HepG2 (cell line): ENCODE measurements around the gene TRIM7. TPM values are rescaled to one million over a fixed set of nuclear protein-coding genes. Genes with fewer than 3 reads are reported as not detected.
A peak's percentile ranks its signal among the peaks of the same experiment; 100 is the strongest.

Experiments
- MBD4 ChIP-seq: IDR thresholded peaks from 2 replicates; pipeline ENCODE4 v1.6.1; 2012; ENCODE audit warnings: low read length, inconsistent platforms, borderline replicate concordance
- NCOR1 ChIP-seq: fragments of 200-600 bp; sonication (generic); IDR thresholded peaks from 2 replicates; pipeline ENCODE4 v1.7.0; 2017; ENCODE audit warnings: antibody characterized with exemption, low read length, borderline replicate concordance
- NFKBIZ ChIP-seq: IDR thresholded peaks from 2 replicates; pipeline ENCODE4 v1.6.1; 2018; ENCODE audit warnings: missing genetic modification reagents, missing compliant biosample characterization
- SIX1 ChIP-seq: sonication (generic); formaldehyde crosslinking; IDR thresholded peaks from 2 replicates; pipeline ENCODE4 v1.4.0; 2020; ENCODE audit warnings: missing genetic modification reagents, borderline replicate concordance
- SP4 ChIP-seq: sonication (generic); formaldehyde crosslinking; IDR thresholded peaks from 2 replicates; pipeline ENCODE4 v1.8.1; 2023; ENCODE audit warnings: mild to moderate bottlenecking, missing genetic modification reagents
- ZNF124 ChIP-seq: sonication (generic); formaldehyde crosslinking; IDR thresholded peaks from 2 replicates; pipeline ENCODE4 v1.4.0; 2020; ENCODE audit warnings: missing genetic modification reagents
- ZNF138 ChIP-seq: sonication (generic); formaldehyde crosslinking; IDR thresholded peaks from 2 replicates; pipeline ENCODE4 v1.5.0; 2020; ENCODE audit warnings: mild to moderate bottlenecking, low read depth, missing genetic modification reagents
- ZNF558 ChIP-seq: sonication (generic); formaldehyde crosslinking; IDR thresholded peaks from 2 replicates; pipeline ENCODE4 v1.9.0; 2022; ENCODE audit warnings: mild to moderate bottlenecking, missing genetic modification reagents, borderline replicate concordance
- ZNF629 ChIP-seq: sonication (generic); formaldehyde crosslinking; conservative IDR thresholded peaks from 2 replicates; pipeline ENCODE4 v1.5.0; 2020; ENCODE audit warnings: missing genetic modification reagents
- ZNF781 ChIP-seq: sonication (generic); formaldehyde crosslinking; IDR thresholded peaks from 2 replicates; pipeline ENCODE4 v1.5.1; 2020; ENCODE audit warnings: borderline replicate concordance, mild to moderate bottlenecking, missing genetic modification reagents; ENCODE audit errors: not compliant biosample characterization
- polyA plus RNA-seq, 8 experiments: library from polyadenylated mRNA; depleted of rRNA in 3 of 8; stranded (reverse) in 7 of 8; unstranded in 1 of 8; fragments of >200 nt; fragmentation: Illumina TruSeq in 4 of 8; extraction: Trizol in 4 of 8; gene quantifications; 2 replicates each; pipeline versions ENCODE4 v1.2.1 to v1.2.3, GENCODE V29; 2011 to 2016; ENCODE audit warnings: low read depth in 4 of 8, missing spikeins in 1 of 8, mixed read lengths in 1 of 8; ENCODE audit not compliant: insufficient read depth in 1 of 8
- total RNA-seq, 5 experiments: library from RNA; depleted of rRNA; stranded (reverse); fragments of >200 nt; fragmentation: Illumina TruSeq; extraction: Trizol; gene quantifications; 2 replicates each; pipeline ENCODE4 v1.2.3, GENCODE V29; 2016; ENCODE audit warnings: low read depth in 1 of 5
- TF ChIP-seq, protein P1 (sequence below): sonication (generic); formaldehyde crosslinking; IDR thresholded peaks from 2 replicates; pipeline ENCODE4 v1.4.0; 2020; ENCODE audit warnings: mild to moderate bottlenecking, missing genetic modification reagents
- TF ChIP-seq, protein P2 (sequence below): sonication (generic); formaldehyde crosslinking; IDR thresholded peaks from 2 replicates; pipeline ENCODE4 v1.8.0; 2022; ENCODE audit warnings: missing genetic modification reagents, mild to moderate bottlenecking, moderate library complexity, borderline replicate concordance
- TF ChIP-seq, protein P3 (sequence below): sonication (generic); formaldehyde crosslinking; IDR thresholded peaks from 2 replicates; pipeline ENCODE4 v1.9.0; 2021; ENCODE audit warnings: missing genetic modification reagents, borderline replicate concordance
- TF ChIP-seq, protein P4 (sequence below): sonication (generic); formaldehyde crosslinking; IDR thresholded peaks from 2 replicates; pipeline ENCODE4 v1.4.0; 2020; ENCODE audit warnings: mild to moderate bottlenecking, missing genetic modification reagents, borderline replicate concordance
- TF ChIP-seq, protein P5 (sequence below): sonication (generic); formaldehyde crosslinking; conservative IDR thresholded peaks from 2 replicates; pipeline ENCODE4 v1.8.0; 2022; ENCODE audit warnings: low read depth, missing genetic modification reagents

The TRIM7 gene
- total and polyA plus RNA-seq, 2 of the 13 experiments (the other 11 are each of a cell fraction or from before 2014, with no cell fraction given), result 0.13 TPM; not detected in 1

DNA sequence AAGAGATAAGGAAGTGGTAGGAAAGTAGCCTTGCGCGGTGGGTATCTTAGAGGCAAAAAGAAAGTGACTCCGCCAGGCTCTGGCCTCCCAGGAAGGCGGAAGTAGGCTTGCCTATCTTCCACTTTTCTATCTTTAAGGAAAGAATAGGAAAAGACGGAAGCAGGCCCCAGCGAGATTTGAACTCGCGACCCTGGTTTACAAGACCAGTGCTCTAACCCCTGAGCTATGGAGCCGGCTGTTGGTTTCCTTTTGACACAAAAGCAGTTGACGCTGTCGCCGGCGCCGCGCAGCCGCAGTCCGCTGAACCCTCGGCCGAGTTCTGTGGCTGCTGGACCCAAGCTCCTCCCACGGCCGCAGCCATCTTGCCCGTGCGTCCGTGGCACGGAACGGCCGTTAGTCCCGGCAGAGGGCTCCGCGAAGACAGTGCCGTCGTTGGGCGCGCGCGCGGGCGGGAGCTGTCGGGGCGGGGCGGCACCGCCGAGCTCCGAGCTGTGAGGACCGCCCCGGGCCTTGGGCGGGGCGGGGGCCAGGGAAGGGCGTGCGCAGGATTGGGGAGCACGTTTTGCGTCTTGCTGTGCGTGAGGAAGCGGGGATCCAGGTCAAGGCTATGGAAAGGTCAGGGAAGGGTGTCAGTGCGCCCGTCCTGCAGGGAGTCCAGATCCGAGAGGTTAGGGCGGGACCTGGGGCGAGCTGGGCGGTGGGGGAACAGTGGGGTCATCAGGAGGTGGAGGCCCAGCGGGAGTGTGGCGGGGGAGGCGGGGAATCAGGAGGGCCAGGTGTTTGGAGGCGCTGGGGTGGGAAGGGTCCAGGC is 13.3 kb downstream of the TRIM7 start (continued):
- TF ChIP-seq, protein P1, sequence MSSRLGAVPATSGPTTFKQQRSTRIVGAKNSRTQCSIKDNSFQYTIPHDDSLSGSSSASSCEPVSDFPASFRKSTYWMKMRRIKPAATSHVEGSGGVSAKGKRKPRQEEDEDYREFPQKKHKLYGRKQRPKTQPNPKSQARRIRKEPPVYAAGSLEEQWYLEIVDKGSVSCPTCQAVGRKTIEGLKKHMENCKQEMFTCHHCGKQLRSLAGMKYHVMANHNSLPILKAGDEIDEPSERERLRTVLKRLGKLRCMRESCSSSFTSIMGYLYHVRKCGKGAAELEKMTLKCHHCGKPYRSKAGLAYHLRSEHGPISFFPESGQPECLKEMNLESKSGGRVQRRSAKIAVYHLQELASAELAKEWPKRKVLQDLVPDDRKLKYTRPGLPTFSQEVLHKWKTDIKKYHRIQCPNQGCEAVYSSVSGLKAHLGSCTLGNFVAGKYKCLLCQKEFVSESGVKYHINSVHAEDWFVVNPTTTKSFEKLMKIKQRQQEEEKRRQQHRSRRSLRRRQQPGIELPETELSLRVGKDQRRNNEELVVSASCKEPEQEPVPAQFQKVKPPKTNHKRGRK (CRISPR knock-in tag), result no peak
- no peak; the same call in 1 of the 2 replicates for TF ChIP-seq NCOR1
- TF ChIP-seq, protein P2, sequence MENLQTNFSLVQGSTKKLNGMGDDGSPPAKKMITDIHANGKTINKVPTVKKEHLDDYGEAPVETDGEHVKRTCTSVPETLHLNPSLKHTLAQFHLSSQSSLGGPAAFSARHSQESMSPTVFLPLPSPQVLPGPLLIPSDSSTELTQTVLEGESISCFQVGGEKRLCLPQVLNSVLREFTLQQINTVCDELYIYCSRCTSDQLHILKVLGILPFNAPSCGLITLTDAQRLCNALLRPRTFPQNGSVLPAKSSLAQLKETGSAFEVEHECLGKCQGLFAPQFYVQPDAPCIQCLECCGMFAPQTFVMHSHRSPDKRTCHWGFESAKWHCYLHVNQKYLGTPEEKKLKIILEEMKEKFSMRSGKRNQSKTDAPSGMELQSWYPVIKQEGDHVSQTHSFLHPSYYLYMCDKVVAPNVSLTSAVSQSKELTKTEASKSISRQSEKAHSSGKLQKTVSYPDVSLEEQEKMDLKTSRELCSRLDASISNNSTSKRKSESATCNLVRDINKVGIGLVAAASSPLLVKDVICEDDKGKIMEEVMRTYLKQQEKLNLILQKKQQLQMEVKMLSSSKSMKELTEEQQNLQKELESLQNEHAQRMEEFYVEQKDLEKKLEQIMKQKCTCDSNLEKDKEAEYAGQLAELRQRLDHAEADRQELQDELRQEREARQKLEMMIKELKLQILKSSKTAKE (CRISPR knock-in tag), result peak; percentile 60
- peak; percentile 63 for TF ChIP-seq ZNF781 (CRISPR knock-in tag)
- TF ChIP-seq, protein P3, sequence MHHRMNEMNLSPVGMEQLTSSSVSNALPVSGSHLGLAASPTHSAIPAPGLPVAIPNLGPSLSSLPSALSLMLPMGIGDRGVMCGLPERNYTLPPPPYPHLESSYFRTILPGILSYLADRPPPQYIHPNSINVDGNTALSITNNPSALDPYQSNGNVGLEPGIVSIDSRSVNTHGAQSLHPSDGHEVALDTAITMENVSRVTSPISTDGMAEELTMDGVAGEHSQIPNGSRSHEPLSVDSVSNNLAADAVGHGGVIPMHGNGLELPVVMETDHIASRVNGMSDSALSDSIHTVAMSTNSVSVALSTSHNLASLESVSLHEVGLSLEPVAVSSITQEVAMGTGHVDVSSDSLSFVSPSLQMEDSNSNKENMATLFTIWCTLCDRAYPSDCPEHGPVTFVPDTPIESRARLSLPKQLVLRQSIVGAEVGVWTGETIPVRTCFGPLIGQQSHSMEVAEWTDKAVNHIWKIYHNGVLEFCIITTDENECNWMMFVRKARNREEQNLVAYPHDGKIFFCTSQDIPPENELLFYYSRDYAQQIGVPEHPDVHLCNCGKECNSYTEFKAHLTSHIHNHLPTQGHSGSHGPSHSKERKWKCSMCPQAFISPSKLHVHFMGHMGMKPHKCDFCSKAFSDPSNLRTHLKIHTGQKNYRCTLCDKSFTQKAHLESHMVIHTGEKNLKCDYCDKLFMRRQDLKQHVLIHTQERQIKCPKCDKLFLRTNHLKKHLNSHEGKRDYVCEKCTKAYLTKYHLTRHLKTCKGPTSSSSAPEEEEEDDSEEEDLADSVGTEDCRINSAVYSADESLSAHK (CRISPR knock-in tag), result no peak
- TF ChIP-seq ZNF138 (CRISPR knock-in tag), result no peak
- TF ChIP-seq, protein P4, sequence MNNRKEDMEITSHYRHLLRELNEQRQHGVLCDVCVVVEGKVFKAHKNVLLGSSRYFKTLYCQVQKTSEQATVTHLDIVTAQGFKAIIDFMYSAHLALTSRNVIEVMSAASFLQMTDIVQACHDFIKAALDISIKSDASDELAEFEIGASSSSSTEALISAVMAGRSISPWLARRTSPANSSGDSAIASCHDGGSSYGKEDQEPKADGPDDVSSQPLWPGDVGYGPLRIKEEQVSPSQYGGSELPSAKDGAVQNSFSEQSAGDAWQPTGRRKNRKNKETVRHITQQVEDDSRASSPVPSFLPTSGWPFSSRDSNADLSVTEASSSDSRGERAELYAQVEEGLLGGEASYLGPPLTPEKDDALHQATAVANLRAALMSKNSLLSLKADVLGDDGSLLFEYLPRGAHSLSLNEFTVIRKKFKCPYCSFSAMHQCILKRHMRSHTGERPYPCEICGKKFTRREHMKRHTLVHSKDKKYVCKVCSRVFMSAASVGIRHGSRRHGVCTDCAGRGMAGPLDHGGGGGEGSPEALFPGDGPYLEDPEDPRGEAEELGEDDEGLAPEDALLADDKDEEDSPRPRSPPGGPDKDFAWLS, result peak; percentile 83; the same call in 1 of the 2 replicates
- peak; percentile 66 for TF ChIP-seq ZNF124
- TF ChIP-seq MBD4, result no peak
- peak; percentile 67 for TF ChIP-seq ZNF629 (CRISPR knock-in tag)
- TF ChIP-seq ZNF558 (CRISPR knock-in tag), result peak; percentile 83; the same call in 1 of the 2 replicates
- no peak for TF ChIP-seq NFKBIZ (CRISPR knock-in tag)
- peak; percentile 88; the same call in 1 of the 2 replicates for TF ChIP-seq SP4 (CRISPR knock-in tag)
- TF ChIP-seq, protein P5, sequence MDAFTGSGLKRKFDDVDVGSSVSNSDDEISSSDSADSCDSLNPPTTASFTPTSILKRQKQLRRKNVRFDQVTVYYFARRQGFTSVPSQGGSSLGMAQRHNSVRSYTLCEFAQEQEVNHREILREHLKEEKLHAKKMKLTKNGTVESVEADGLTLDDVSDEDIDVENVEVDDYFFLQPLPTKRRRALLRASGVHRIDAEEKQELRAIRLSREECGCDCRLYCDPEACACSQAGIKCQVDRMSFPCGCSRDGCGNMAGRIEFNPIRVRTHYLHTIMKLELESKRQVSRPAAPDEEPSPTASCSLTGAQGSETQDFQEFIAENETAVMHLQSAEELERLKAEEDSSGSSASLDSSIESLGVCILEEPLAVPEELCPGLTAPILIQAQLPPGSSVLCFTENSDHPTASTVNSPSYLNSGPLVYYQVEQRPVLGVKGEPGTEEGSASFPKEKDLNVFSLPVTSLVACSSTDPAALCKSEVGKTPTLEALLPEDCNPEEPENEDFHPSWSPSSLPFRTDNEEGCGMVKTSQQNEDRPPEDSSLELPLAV (CRISPR knock-in tag), result no peak
- no peak; the same call in 1 of the 2 replicates for TF ChIP-seq SIX1
